Smooth muscle cell (in vitro differentiated cells): ENCODE results near the gene AFMID. TPM values are rescaled to one million over a fixed set of nuclear protein-coding genes. Genes with fewer than 3 reads are reported as not detected.

Experiments used
- DNase-seq: peaks from one replicate; lab custom pipeline; 2025; ENCODE audit not compliant: unreplicated experiment; lab: John Stamatoyannopoulos, UW
- H2AFZ ChIP-seq: fragments of 200-600 bp; sonication (generic); 2 replicates; pipeline ENCODE4 v1.6.0; 2016; ENCODE audit warnings: antibody characterized with exemption, low read depth, mild to moderate bottlenecking
- H3F3A ChIP-seq: fragments of 200-600 bp; sonication (generic); 2 replicates; pipeline ENCODE4 v1.6.0; 2017; ENCODE audit warnings: antibody characterized with exemption, low read depth
- H3K27ac ChIP-seq: fragments of 200-600 bp; sonication (generic); 2 replicates; pipeline ENCODE4 v1.5.1; 2016; ENCODE audit warnings: low read depth, mild to moderate bottlenecking
- H3K27me3 ChIP-seq: fragments of 200-600 bp; sonication (generic); 2 replicates; pipeline ENCODE4 v1.6.1; 2016; ENCODE audit warnings: low read depth, mild to moderate bottlenecking
- H3K36me3 ChIP-seq: fragments of 200-600 bp; sonication (generic); 2 replicates; pipeline ENCODE4 v1.5.1; 2016; ENCODE audit warnings: low read depth
- H3K4me1 ChIP-seq: fragments of 200-600 bp; sonication (generic); 2 replicates; pipeline ENCODE4 v1.5.1; 2016; ENCODE audit warnings: low read depth
- H3K4me2 ChIP-seq: fragments of 200-600 bp; sonication (generic); 2 replicates; pipeline ENCODE4 v1.6.0; 2016; ENCODE audit warnings: mild to moderate bottlenecking
- H3K4me3 ChIP-seq: fragments of 200-600 bp; sonication (generic); 2 replicates; pipeline ENCODE4 v1.5.1; 2016; ENCODE audit warnings: mild to moderate bottlenecking
- H3K79me2 ChIP-seq: fragments of 200-600 bp; sonication (generic); 2 replicates; pipeline ENCODE4 v1.6.0; 2016; ENCODE audit warnings: low read depth, mild to moderate bottlenecking
- H3K9ac ChIP-seq: fragments of 200-600 bp; sonication (generic); 2 replicates; pipeline ENCODE4 v1.6.0; 2016; ENCODE audit warnings: low read depth
- H3K9me3 ChIP-seq: fragments of 200-600 bp; sonication (generic); replicated peaks from 2 replicates; pipeline ENCODE4 v1.5.1; 2016; ENCODE audit warnings: low read depth
- H4K20me1 ChIP-seq: fragments of 200-600 bp; sonication (generic); 2 replicates; pipeline ENCODE4 v1.6.0; 2016; ENCODE audit warnings: low read depth
- WGBS: methylation state at CpG from one replicate; pipeline ENCODE4 v1.1.7; 2016; ENCODE audit warnings: low lambda C conversion rate; 5-methylcytosine and 5-hydroxymethylcytosine counted together
- polyA plus RNA-seq: library from polyadenylated mRNA; unstranded; fragments of >200 nt; fragmentation: Nextera tagmentation; extraction: Ambion mirVana; gene quantifications from 2 replicates; pipeline ENCODE4 v1.2.1, GENCODE V29; 2016
- total RNA-seq: library from RNA; depleted of rRNA; stranded (reverse); fragments of >200 nt; gene quantifications from 2 replicates; pipeline ENCODE4 v1.2.3, GENCODE V29; 2014
- TF ChIP-seq, protein P1 (sequence below): fragments of 200-600 bp; sonication (generic); IDR thresholded peaks from 2 replicates; pipeline ENCODE4 v1.5.1; 2017; ENCODE audit warnings: borderline replicate concordance, mild to moderate bottlenecking, antibody characterized with exemption; ENCODE audit not compliant: insufficient read depth, poor library complexity, severe bottlenecking

The AFMID gene
- total and polyA plus RNA-seq, 2 experiments from 2014 or later: 10.0 to 64.9 TPM

GRCh38 chr17:78146471-78146869 is 40.7 kb upstream of the AFMID start:
- DNase-seq: no peak
- H3K9me3 ChIP-seq: no peaks in the 10 kb centered on the region
- no peaks in the 10 kb centered on the region for H3F3A ChIP-seq
- H3K4me1 ChIP-seq: no peaks in the 10 kb centered on the region
- no peaks in the 10 kb centered on the region for H3K79me2 ChIP-seq
- no peak overlapping the region for H2AFZ ChIP-seq
- no peaks in the 10 kb centered on the region for H3K27me3 ChIP-seq
- no peak overlapping the region for H3K4me3 ChIP-seq
- H3K36me3 ChIP-seq: no peaks in the 10 kb centered on the region
- H3K9ac ChIP-seq: no peak overlapping the region
- no peak overlapping the region for H3K4me2 ChIP-seq
- H4K20me1 ChIP-seq: no peaks in the 10 kb centered on the region
- no peak overlapping the region for H3K27ac ChIP-seq
- TF ChIP-seq, protein P1, sequence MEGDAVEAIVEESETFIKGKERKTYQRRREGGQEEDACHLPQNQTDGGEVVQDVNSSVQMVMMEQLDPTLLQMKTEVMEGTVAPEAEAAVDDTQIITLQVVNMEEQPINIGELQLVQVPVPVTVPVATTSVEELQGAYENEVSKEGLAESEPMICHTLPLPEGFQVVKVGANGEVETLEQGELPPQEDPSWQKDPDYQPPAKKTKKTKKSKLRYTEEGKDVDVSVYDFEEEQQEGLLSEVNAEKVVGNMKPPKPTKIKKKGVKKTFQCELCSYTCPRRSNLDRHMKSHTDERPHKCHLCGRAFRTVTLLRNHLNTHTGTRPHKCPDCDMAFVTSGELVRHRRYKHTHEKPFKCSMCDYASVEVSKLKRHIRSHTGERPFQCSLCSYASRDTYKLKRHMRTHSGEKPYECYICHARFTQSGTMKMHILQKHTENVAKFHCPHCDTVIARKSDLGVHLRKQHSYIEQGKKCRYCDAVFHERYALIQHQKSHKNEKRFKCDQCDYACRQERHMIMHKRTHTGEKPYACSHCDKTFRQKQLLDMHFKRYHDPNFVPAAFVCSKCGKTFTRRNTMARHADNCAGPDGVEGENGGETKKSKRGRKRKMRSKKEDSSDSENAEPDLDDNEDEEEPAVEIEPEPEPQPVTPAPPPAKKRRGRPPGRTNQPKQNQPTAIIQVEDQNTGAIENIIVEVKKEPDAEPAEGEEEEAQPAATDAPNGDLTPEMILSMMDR: no peak
- 100% methylated on average over 7 of the region's 7 CpGs for WGBS

DNA sequence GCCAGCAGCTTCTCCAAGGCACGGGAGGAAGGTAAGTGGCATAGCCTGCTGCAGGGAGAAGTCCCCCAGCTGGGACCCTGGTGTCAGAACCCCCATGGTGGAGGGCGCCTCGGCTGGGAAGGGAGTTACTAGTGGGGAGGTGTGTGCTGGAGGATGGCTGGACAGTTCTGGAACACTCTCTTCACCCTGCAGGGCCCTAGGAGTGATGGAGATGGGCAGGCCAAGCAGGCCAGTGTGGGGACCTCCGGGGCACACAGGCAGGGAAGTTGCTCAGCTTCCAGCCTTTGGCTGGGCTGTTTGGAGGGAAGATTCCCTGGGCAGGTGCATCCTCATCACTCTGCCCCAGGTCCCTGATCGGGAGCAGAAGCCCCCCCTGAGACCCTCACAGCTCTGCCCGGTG is 40.3 kb upstream of the AFMID start:
- H3K9me3 ChIP-seq: no peaks in the 10 kb centered on the region
- no peaks in the 10 kb centered on the region for H3K4me1 ChIP-seq
- no peaks in the 10 kb centered on the region for H3F3A ChIP-seq
- H3K27ac ChIP-seq: no peak overlapping the region
- H3K36me3 ChIP-seq: no peaks in the 10 kb centered on the region
- no peak overlapping the region for H3K4me3 ChIP-seq
- H3K9ac ChIP-seq: no peak overlapping the region
- DNase-seq: no peak
- no peak overlapping the region for H2AFZ ChIP-seq
- TF ChIP-seq, protein P1: no peak
- no peaks in the 10 kb centered on the region for H4K20me1 ChIP-seq
- no peaks in the 10 kb centered on the region for H3K27me3 ChIP-seq
- H3K4me2 ChIP-seq: no peak overlapping the region
- H3K79me2 ChIP-seq: no peaks in the 10 kb centered on the region
- 95% methylated on average over 6 of the region's 6 CpGs for WGBS

DNA sequence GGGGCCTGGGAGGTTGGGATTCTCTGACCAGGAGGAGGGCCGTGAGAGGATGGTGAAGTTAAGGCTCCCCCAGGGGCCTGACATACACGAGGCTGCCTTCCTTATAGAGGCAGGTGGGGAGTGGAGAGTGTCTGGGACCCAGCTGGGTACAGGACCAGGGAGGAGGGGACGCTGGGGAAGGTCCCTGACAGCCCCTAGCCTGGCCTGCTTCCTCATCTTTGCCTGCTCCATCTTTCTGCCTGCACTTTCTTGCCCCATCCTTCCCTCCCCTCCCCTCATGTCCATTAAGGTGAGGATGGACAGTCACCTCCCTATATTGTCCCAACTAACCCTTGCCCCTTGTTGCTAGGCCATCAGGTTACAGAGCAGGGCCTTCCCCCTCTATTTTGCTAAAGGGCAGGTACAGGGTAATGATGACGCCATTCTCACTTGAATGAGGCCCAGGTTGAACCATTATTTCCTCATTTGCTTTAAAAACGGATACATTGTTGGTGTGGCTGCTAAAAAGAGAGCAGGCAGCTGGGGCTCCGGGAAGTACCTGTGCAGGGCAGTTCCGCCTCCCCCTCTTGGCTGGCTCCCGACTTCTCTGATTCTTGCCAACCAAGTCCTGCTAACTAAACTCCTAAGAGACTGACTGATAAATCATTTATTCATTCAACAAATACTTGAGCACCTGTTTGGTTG is 39.7 kb upstream of the AFMID start:
- Histone ChIP-seq H3K79me2 (no peaks in the 10 kb centered on the region), H3K27me3 (no peaks in the 10 kb centered on the region), H3K9ac (no peak overlapping the region), H3F3A (no peaks in the 10 kb centered on the region), H3K4me3 (no peak overlapping the region), H3K4me2 (no peak overlapping the region), H3K36me3 (no peaks in the 10 kb centered on the region), H3K4me1 (no peaks in the 10 kb centered on the region), H2AFZ (no peak overlapping the region), H3K9me3 (no peaks in the 10 kb centered on the region), H4K20me1 (no peaks in the 10 kb centered on the region), H3K27ac (no peak overlapping the region)
- WGBS: 82% methylated on average over 7 of the region's 8 CpGs
- TF ChIP-seq, protein P1: no peak
- no peak for DNase-seq
